ENCODE data around the gene SPATA16.
"Not testable (repeated sequence)": the region's sequence is repeated elsewhere in the genome, so short reads cannot be mapped to it uniquely, and the experiment has no call there.

Gene SPATA16

GRCh38 chr3:173140986-173141385 is at the start of gene SPATA16:
TSS of gene SPATA16 (minus strand) at chr3:173141235. CDS start at chr3:173117731, 23,504 bp downstream.
- Histone ChIP-seq H3K36me3 (ENCODE audit: insufficient read depth, insufficient read length, low read length) (no peaks in the 10 kb centered on the region), H3K4me3 (ENCODE audit: insufficient read length, low read depth) (no peak within 1 kb of the TSS), H3K9me3 (ENCODE audit: insufficient read depth, low read length) (no peaks in the 10 kb centered on the region), H3K9ac (ENCODE audit: insufficient read length, low read depth) (no peak within 1 kb of the TSS), H3K4me1 (ENCODE audit: insufficient read depth, insufficient read length) (no peaks in the 10 kb centered on the region), H3K27me3 (ENCODE audit: insufficient read depth, insufficient read length) (no peaks in the 10 kb centered on the region)
- no peak for TF ChIP-seq ZNF274 (IDR thresholded peaks at IDR 0.05; ENCODE audit: low read depth, low read length)
- no peak for TF ChIP-seq YY1 (IDR thresholded peaks at IDR 0.05; ENCODE audit: insufficient read depth, insufficient read length)
- no peak for TF ChIP-seq SUZ12 (IDR thresholded peaks at IDR 0.05; ENCODE audit: extremely low read depth, insufficient read depth, insufficient read length)
- DNase-seq (ENCODE audit: low read depth, low spot score) = no peak

- not testable (repeated sequence) for H3K9ac ChIP-seq (ENCODE audit: insufficient read length, low read depth); H3K4me3 ChIP-seq (ENCODE audit: insufficient read length, low read depth); H3K4me1 ChIP-seq (ENCODE audit: insufficient read depth, insufficient read length); H3K27me3 ChIP-seq (ENCODE audit: insufficient read depth, insufficient read length); H3K36me3 ChIP-seq (ENCODE audit: insufficient read depth, insufficient read length, low read length); DNase-seq (ENCODE audit: low read depth, low spot score)
- peaks cover 24% of the 10 kb centered on the region for H3K9me3 ChIP-seq (ENCODE audit: insufficient read depth, low read length)
Observed at GRCh38 chr3:173183022-173183421, 42.0 kb upstream of the SPATA16 start.

GRCh38 chr3:173173652-173174051 is 32.6 kb upstream of the SPATA16 start:
- Histone ChIP-seq H3K36me3 (ENCODE audit: insufficient read depth, insufficient read length, low read length) (no peaks in the 10 kb centered on the region), H3K27me3 (ENCODE audit: insufficient read depth, insufficient read length) (no peaks in the 10 kb centered on the region), H3K9me3 (ENCODE audit: insufficient read depth, low read length) (no peaks in the 10 kb centered on the region), H3K9ac (ENCODE audit: insufficient read length, low read depth) (no peak overlapping the region), H3K4me3 (ENCODE audit: insufficient read length, low read depth) (no peak overlapping the region), H3K4me1 (ENCODE audit: insufficient read depth, insufficient read length) (no peaks in the 10 kb centered on the region)
- TF ChIP-seq SUZ12 (IDR thresholded peaks at IDR 0.05; ENCODE audit: extremely low read depth, insufficient read depth, insufficient read length) (no peak), YY1 (IDR thresholded peaks at IDR 0.05; ENCODE audit: insufficient read depth, insufficient read length) (no peak), ZNF274 (IDR thresholded peaks at IDR 0.05; ENCODE audit: low read depth, low read length) (no peak)
- no peak for DNase-seq (ENCODE audit: low read depth, low spot score)

GRCh38 chr3:173159139-173159538 is 18.1 kb upstream of the SPATA16 start:
- not testable (repeated sequence) for H3K36me3 ChIP-seq (ENCODE audit: insufficient read depth, insufficient read length, low read length); H3K9me3 ChIP-seq (ENCODE audit: insufficient read depth, low read length); H3K4me3 ChIP-seq (ENCODE audit: insufficient read length, low read depth); DNase-seq (ENCODE audit: low read depth, low spot score); H3K27me3 ChIP-seq (ENCODE audit: insufficient read depth, insufficient read length); H3K4me1 ChIP-seq (ENCODE audit: insufficient read depth, insufficient read length); H3K9ac ChIP-seq (ENCODE audit: insufficient read length, low read depth)

GRCh38 chr3:173156533-173156932 is 15.5 kb upstream of the SPATA16 start:
- not testable (repeated sequence) for H3K4me3 ChIP-seq (ENCODE audit: insufficient read length, low read depth); H3K4me1 ChIP-seq (ENCODE audit: insufficient read depth, insufficient read length); H3K36me3 ChIP-seq (ENCODE audit: insufficient read depth, insufficient read length, low read length); H3K9ac ChIP-seq (ENCODE audit: insufficient read length, low read depth); H3K27me3 ChIP-seq (ENCODE audit: insufficient read depth, insufficient read length); H3K9me3 ChIP-seq (ENCODE audit: insufficient read depth, low read length); DNase-seq (ENCODE audit: low read depth, low spot score)

- Histone ChIP-seq H3K9ac (ENCODE audit: insufficient read length, low read depth) (no peak overlapping the region), H3K4me3 (ENCODE audit: insufficient read length, low read depth) (no peak overlapping the region), H3K27me3 (ENCODE audit: insufficient read depth, insufficient read length) (no peaks in the 10 kb centered on the region), H3K4me1 (ENCODE audit: insufficient read depth, insufficient read length) (no peaks in the 10 kb centered on the region), H3K9me3 (ENCODE audit: insufficient read depth, low read length) (no peaks in the 10 kb centered on the region), H3K36me3 (ENCODE audit: insufficient read depth, insufficient read length, low read length) (no peaks in the 10 kb centered on the region)
- no peak for TF ChIP-seq ZNF274 (IDR thresholded peaks at IDR 0.05; ENCODE audit: low read depth, low read length)
- no peak for DNase-seq (ENCODE audit: low read depth, low spot score)
Observed at GRCh38 chr3:173153631-173154030, 12.6 kb upstream of the SPATA16 start.

GRCh38 chr3:173139420-173139819 is 1.6 kb downstream of the SPATA16 start:
- Histone ChIP-seq H3K9ac (ENCODE audit: insufficient read length, low read depth) (no peak overlapping the region), H3K9me3 (ENCODE audit: insufficient read depth, low read length) (no peaks in the 10 kb centered on the region), H3K27me3 (ENCODE audit: insufficient read depth, insufficient read length) (no peaks in the 10 kb centered on the region), H3K4me3 (ENCODE audit: insufficient read length, low read depth) (no peak overlapping the region), H3K36me3 (ENCODE audit: insufficient read depth, insufficient read length, low read length) (no peaks in the 10 kb centered on the region), H3K4me1 (ENCODE audit: insufficient read depth, insufficient read length) (no peaks in the 10 kb centered on the region)
- TF ChIP-seq YY1 (IDR thresholded peaks at IDR 0.05; ENCODE audit: insufficient read depth, insufficient read length) (no peak), SUZ12 (IDR thresholded peaks at IDR 0.05; ENCODE audit: extremely low read depth, insufficient read depth, insufficient read length) (no peak)
- no peak for DNase-seq (ENCODE audit: low read depth, low spot score)

GRCh38 chr3:173138026-173138425 is 3.0 kb downstream of the SPATA16 start:
- H3K9me3 ChIP-seq (ENCODE audit: insufficient read depth, low read length) = no peaks in the 10 kb centered on the region
- TF ChIP-seq SUZ12 (IDR thresholded peaks at IDR 0.05; ENCODE audit: extremely low read depth, insufficient read depth, insufficient read length) (no peak), ZNF274 (IDR thresholded peaks at IDR 0.05; ENCODE audit: low read depth, low read length) (no peak)
- H3K4me3 ChIP-seq (ENCODE audit: insufficient read length, low read depth) = no peak overlapping the region
- DNase-seq (ENCODE audit: low read depth, low spot score) = no peak
- no peaks in the 10 kb centered on the region for H3K4me1 ChIP-seq (ENCODE audit: insufficient read depth, insufficient read length)
- no peaks in the 10 kb centered on the region for H3K36me3 ChIP-seq (ENCODE audit: insufficient read depth, insufficient read length, low read length)
- no peaks in the 10 kb centered on the region for H3K27me3 ChIP-seq (ENCODE audit: insufficient read depth, insufficient read length)
- H3K9ac ChIP-seq (ENCODE audit: insufficient read length, low read depth) = no peak overlapping the region

Measured in NT2/D1 (cell line).